Hepatocyte (in vitro differentiated cells): ENCODE measurements around the gene CTSW. TPM values are rescaled to one million over a fixed set of nuclear protein-coding genes. Genes with fewer than 3 reads are reported as not detected.

Experiments used
- DNase-seq: peaks from one replicate; pipeline ENCODE4 v3.0.0-alpha.2; 2016; ENCODE audit warnings: low spot score
- H2AFZ ChIP-seq: fragments of 200-600 bp; sonication (generic); 2 replicates; pipeline ENCODE4 v1.6.0; 2016; ENCODE audit warnings: antibody characterized with exemption, mild to moderate bottlenecking
- H3K27ac ChIP-seq: fragments of 200-600 bp; sonication (generic); 2 replicates; pipeline ENCODE4 v1.5.1; 2016; ENCODE audit warnings: mild to moderate bottlenecking
- H3K27me3 ChIP-seq: fragments of 200-600 bp; sonication (generic); 2 replicates; pipeline ENCODE4 v1.6.1; 2016
- H3K36me3 ChIP-seq: fragments of 200-600 bp; sonication (generic); replicated peaks from 2 replicates; pipeline ENCODE4 v1.5.1; 2016; ENCODE audit warnings: low read depth; ENCODE audit not compliant: insufficient read depth
- H3K4me1 ChIP-seq: fragments of 200-600 bp; sonication (generic); 2 replicates; pipeline ENCODE4 v1.5.1; 2016; ENCODE audit warnings: mild to moderate bottlenecking, moderate library complexity; ENCODE audit not compliant: insufficient read depth
- H3K4me2 ChIP-seq: fragments of 200-600 bp; sonication (generic); 2 replicates; pipeline ENCODE4 v1.6.0; 2016
- H3K4me3 ChIP-seq: fragments of 200-600 bp; sonication (generic); 2 replicates; pipeline ENCODE4 v1.5.1; 2016; ENCODE audit warnings: mild to moderate bottlenecking
- H3K79me2 ChIP-seq: fragments of 200-600 bp; sonication (generic); 2 replicates; pipeline ENCODE4 v1.6.0; 2017; ENCODE audit warnings: mild to moderate bottlenecking
- H3K9me2 ChIP-seq: fragments of 200-600 bp; sonication (generic); replicated peaks from 2 replicates; pipeline ENCODE4 v1.6.0; 2017; ENCODE audit warnings: mild to moderate bottlenecking; ENCODE audit not compliant: insufficient read depth
- H3K9me3 ChIP-seq: fragments of 200-600 bp; sonication (generic); 2 replicates; pipeline ENCODE4 v1.5.1; 2016; ENCODE audit warnings: low read depth, mild to moderate bottlenecking
- H4K20me1 ChIP-seq: fragments of 200-600 bp; sonication (generic); 2 replicates; pipeline ENCODE4 v1.6.0; 2016; ENCODE audit warnings: mild to moderate bottlenecking; ENCODE audit not compliant: insufficient read depth, poor library complexity, severe bottlenecking
- CTCF ChIP-seq: fragments of 200-600 bp; sonication (generic); IDR thresholded peaks from 2 replicates; pipeline ENCODE4 v1.5.1; 2016; ENCODE audit warnings: antibody characterized with exemption, mild to moderate bottlenecking; ENCODE audit not compliant: poor library complexity
- EZH2 ChIP-seq: fragments of 200-600 bp; sonication (generic); IDR thresholded peaks from 2 replicates; pipeline ENCODE4 v1.6.1; 2016; ENCODE audit warnings: antibody characterized with exemption, mild to moderate bottlenecking, borderline replicate concordance
- EZH2phosphoT487 ChIP-seq: fragments of 200-600 bp; sonication (generic); IDR thresholded peaks from one replicate; pipeline ENCODE4 v1.6.1; 2018; ENCODE audit warnings: antibody characterized with exemption, mild to moderate bottlenecking, low read depth, moderate library complexity; ENCODE audit not compliant: unreplicated experiment, severe bottlenecking
- WGBS: methylation state at CpG from one replicate; pipeline ENCODE4 v1.1.6; 2016; ENCODE audit warnings: low lambda C conversion rate; ENCODE audit errors: missing lambda C conversion rate; 5-methylcytosine and 5-hydroxymethylcytosine counted together
- polyA plus RNA-seq: library from polyadenylated mRNA; unstranded; fragments of >200 nt; fragmentation: Nextera tagmentation; extraction: Ambion mirVana; gene quantifications from 2 replicates; pipeline ENCODE4 v1.2.1, GENCODE V29; 2016
- total RNA-seq: library from RNA; depleted of rRNA; stranded (reverse); fragments of >200 nt; gene quantifications from 2 replicates; pipeline ENCODE4 v1.2.3, GENCODE V29; 2014

The CTSW gene
- total and polyA plus RNA-seq, 2 experiments from 2014 or later: 0.15 TPM; not detected in 1

DNA sequence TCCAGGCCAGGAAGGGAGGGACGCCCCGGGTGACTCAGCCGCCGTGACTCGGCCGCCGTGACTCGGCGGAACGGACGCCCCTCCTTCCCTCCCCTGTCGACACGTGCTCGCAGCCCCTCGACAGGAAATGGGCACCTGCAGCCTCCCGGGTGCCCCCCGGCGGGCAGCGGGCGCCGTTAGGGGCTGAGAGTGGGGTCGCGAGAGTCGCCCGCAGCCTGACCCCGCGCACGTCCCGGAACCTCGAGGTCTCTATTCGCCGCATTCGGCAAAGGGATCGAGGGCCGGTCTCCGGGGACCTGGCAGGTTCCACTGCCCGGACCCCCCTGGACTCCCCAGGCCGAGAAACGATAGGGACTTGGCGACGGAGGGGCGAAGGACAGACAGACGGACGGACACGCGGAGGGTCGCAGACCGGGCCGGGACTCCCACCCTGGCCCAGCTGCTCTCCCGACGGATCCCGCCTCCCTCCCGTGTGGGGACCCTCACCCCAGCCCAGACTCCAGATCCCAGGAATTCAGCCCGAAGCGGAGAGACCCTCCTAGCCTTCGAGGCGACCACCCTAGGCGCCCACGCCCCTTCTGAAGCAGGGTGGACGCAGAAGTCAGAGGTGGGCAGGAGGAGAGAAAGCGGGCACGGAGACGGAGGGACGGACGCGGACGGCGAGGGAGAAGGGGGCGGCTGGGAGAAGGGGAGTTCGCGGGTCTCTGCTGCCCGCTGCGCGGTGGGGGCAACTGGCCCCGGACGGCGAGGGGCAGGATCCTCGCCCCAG lies 19.9 kb downstream of the CTSW start:
- TF ChIP-seq EZH2phosphoT487: no peak
- no peak for TF ChIP-seq CTCF
- no peak for TF ChIP-seq EZH2
- Histone ChIP-seq H2AFZ (peak overlapping the region; percentile 63), H3K4me2 (peak overlapping the region; percentile 93), H3K27ac (peak overlapping the region; percentile 71), H3K36me3 (no peaks in the 10 kb centered on the region), H3K27me3 (peaks cover 25% of the 10 kb centered on the region), H3K9me3 (no peaks in the 10 kb centered on the region), H3K4me3 (peak overlapping the region; percentile 53), H3K79me2 (no peaks in the 10 kb centered on the region), H4K20me1 (no peaks in the 10 kb centered on the region), H3K4me1 (peaks cover 15% of the 10 kb centered on the region), H3K9me2 (no peaks in the 10 kb centered on the region)
- DNase-seq: peak; percentile 84
- WGBS: 7% methylated on average over 58 of the region's 78 CpGs

GRCh38 chr11:65900125-65900898 lies 20.7 kb downstream of the CTSW start, which contains the start of gene FOSL1:
Gene FOSL1 (minus strand): TSS chr11:65900388. CDS start chr11:65900339, 49 bp downstream.
- Histone ChIP-seq H2AFZ (peak within 1 kb of the TSS; percentile 63), H3K9me3 (no peaks in the 10 kb centered on the region), H3K36me3 (no peaks in the 10 kb centered on the region), H3K4me1 (peaks cover 15% of the 10 kb centered on the region), H3K4me2 (peak within 1 kb of the TSS; percentile 93), H3K9me2 (no peaks in the 10 kb centered on the region), H4K20me1 (no peaks in the 10 kb centered on the region), H3K79me2 (no peaks in the 10 kb centered on the region), H3K27me3 (peaks cover 25% of the 10 kb centered on the region), H3K4me3 (peak within 1 kb of the TSS; percentile 53), H3K27ac (peak within 1 kb of the TSS; percentile 71)
- WGBS: 3% methylated on average over 61 of the region's 80 CpGs
- peak; percentile 95 for DNase-seq
- no peak for TF ChIP-seq EZH2
- TF ChIP-seq CTCF: no peak
- TF ChIP-seq EZH2phosphoT487: no peak

GRCh38 chr11:65900899-65901180 lies 21.2 kb downstream of the CTSW start:
- no peak for DNase-seq
- no peaks in the 10 kb centered on the region for H3K9me2 ChIP-seq
- WGBS: 75% methylated on average over 11 of the region's 11 CpGs
- TF ChIP-seq EZH2: no peak
- TF ChIP-seq CTCF: no peak
- no peak for TF ChIP-seq EZH2phosphoT487
- H3K79me2 ChIP-seq: no peaks in the 10 kb centered on the region
- H3K9me3 ChIP-seq: no peaks in the 10 kb centered on the region
- no peak overlapping the region for H3K4me3 ChIP-seq
- H3K36me3 ChIP-seq: no peaks in the 10 kb centered on the region
- H3K4me2 ChIP-seq: peak overlapping the region; percentile 93
- no peaks in the 10 kb centered on the region for H4K20me1 ChIP-seq
- peak overlapping the region; percentile 1 for H2AFZ ChIP-seq
- peaks cover 15% of the 10 kb centered on the region for H3K4me1 ChIP-seq
- peak overlapping the region; percentile 23 for H3K27ac ChIP-seq
- H3K27me3 ChIP-seq: peaks cover 25% of the 10 kb centered on the region
